Epithelial cell of alveolus of lung (primary cell): Measurements from ENCODE around the gene COA5. TPM values are rescaled to one million over a fixed set of nuclear protein-coding genes. Genes with fewer than 3 reads are reported as not detected.

Experiments used
- total RNA-seq: library from RNA; depleted of rRNA; stranded (reverse); fragments of >200 nt; gene quantifications from 2 replicates; pipeline ENCODE4 v1.2.1, GENCODE V29; 2015

Gene COA5, protein sequence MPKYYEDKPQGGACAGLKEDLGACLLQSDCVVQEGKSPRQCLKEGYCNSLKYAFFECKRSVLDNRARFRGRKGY
- total RNA-seq, result 11.1 and 45.9 TPM in 2 replicates

DNA sequence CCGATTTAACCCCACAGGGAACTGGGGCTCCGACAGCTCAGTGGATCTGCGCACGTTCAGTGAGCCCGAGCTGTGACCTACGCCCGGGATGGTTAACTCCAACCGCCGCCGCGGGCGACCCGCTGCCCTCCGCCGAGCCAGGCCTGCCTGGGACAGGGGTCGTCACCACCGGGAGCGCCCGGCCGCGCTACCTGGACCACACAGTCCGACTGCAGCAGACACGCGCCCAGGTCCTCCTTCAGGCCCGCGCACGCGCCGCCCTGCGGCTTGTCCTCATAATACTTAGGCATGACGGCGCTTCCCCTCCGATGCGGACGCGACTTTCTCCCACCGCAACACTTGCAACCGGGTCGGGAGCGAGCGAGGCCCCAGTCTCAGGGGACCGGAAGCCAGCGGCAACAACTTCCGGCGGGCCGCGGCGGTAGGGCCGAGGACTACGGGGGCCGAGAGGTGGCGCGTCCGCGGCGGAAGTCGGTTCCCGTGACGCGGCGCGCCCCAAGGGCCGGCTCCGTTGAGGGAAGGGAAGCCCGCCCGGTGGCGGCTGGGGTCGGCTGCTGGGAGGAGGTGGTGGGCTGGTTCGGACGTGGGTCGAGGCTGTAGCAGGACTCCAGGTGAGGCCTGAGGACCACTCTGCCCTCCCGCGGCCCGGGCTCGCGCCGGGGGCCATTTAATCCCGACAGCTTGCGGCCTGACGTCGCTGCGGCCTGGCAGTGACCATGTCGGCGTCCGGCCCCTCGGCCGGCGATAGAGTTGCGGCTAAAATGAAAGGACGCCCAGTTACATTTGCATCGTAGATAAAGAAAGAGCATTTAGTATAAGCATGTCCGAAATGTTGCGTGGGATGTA, at the start of gene COA5, which contains the start of gene UNC50:
COA5 (minus strand) TSS at position 397 of the 846 bp plus-strand sequence; CDS start at position 290, 107 bp downstream.
UNC50 (plus strand) TSS at position 474 of the 846 bp plus-strand sequence. CDS start 1,171 bp downstream, outside the sequence.

Other genes with a start within 250 kb of the COA5 start
- 18.4 and 21.2 TPM in 2 replicates for gene INPP4A, start 163.7 kb downstream of the COA5 start, total RNA-seq
- gene UNC50, start 77 bp upstream of the COA5 start, total RNA-seq, result 32.7 and 48.2 TPM in 2 replicates
- gene MGAT4A, start 122.6 kb upstream of the COA5 start, total RNA-seq, result 0.39 and 0.56 TPM in 2 replicates